Activated T-cell treated with anti-CD3 and anti-CD28 coated beads for 48 hours (primary cell): ENCODE results near the gene MAP4K4.
A peak's percentile ranks its signal among the peaks of the same experiment; 100 is the strongest.

Experiments used
- DNase-seq: peaks from one replicate; pipeline ENCODE4 v3.0.0-alpha.2; 2020; ENCODE audit warnings: low read depth

MAP4K4 gene

GRCh38 chr2:101697124-101698013 lies at the start of gene MAP4K4:
Gene MAP4K4, plus strand, starts transcription at chr2:101697707. Its CDS starts 374 bp downstream, at chr2:101698081.
- peak; percentile 58 for DNase-seq

GRCh38 chr2:101653469-101653868 lies 44.0 kb upstream of the MAP4K4 start:
- DNase-seq, result no peak

- no peak for DNase-seq
These were observed 41.6 kb upstream of the MAP4K4 start for GRCh38 chr2:101655702-101656422.

- no peak for DNase-seq
These were observed 39.7 kb upstream of the MAP4K4 start for GRCh38 chr2:101657787-101658186.

- DNase-seq, result no peak
These were observed 39.1 kb upstream of the MAP4K4 start for GRCh38 chr2:101658387-101658786.

- no peak for DNase-seq
These were observed 32.2 kb upstream of the MAP4K4 start for GRCh38 chr2:101665312-101665711.

- DNase-seq, result no peak
These were observed 29.7 kb upstream of the MAP4K4 start for GRCh38 chr2:101667823-101668222.

- no peak for DNase-seq
These were observed 25.5 kb upstream of the MAP4K4 start for GRCh38 chr2:101672047-101672446.

GRCh38 chr2:101673920-101674319 lies 23.6 kb upstream of the MAP4K4 start:
- DNase-seq, result no peak

GRCh38 chr2:101675512-101675911 lies 22.0 kb upstream of the MAP4K4 start:
- no peak for DNase-seq

GRCh38 chr2:101676674-101677073 lies 20.8 kb upstream of the MAP4K4 start:
- no peak for DNase-seq

GRCh38 chr2:101677658-101678057 lies 19.8 kb upstream of the MAP4K4 start:
- DNase-seq, result no peak

- no peak for DNase-seq
These were observed 19.1 kb upstream of the MAP4K4 start for GRCh38 chr2:101678379-101678778.

- no peak for DNase-seq
These were observed 18.3 kb upstream of the MAP4K4 start for GRCh38 chr2:101679037-101679726.

- no peak for DNase-seq
These were observed 17.6 kb upstream of the MAP4K4 start for GRCh38 chr2:101679801-101680487.

GRCh38 chr2:101682311-101682710 lies 15.2 kb upstream of the MAP4K4 start:
- DNase-seq, result no peak

- no peak for DNase-seq
These were observed 13.2 kb upstream of the MAP4K4 start for GRCh38 chr2:101684313-101684712.

- no peak for DNase-seq
These were observed 9.2 kb upstream of the MAP4K4 start for GRCh38 chr2:101688261-101688660.

GRCh38 chr2:101689114-101689825 lies 8.2 kb upstream of the MAP4K4 start:
- no peak for DNase-seq

- DNase-seq, result no peak
These were observed 6.9 kb upstream of the MAP4K4 start for GRCh38 chr2:101690547-101691152.

- no peak for DNase-seq
These were observed 5.5 kb upstream of the MAP4K4 start for GRCh38 chr2:101692041-101692440.
